Esophagus squamous epithelium (tissue), 4 donors: ENCODE measurements around the gene ELOVL6.

Experiments
- POLR2A ChIP-seq, 4 donors: fragments of 450-650 bp; IDR thresholded peaks; one replicate each; pipeline ENCODE4 v1.6.1; 2017; ENCODE audit warnings: antibody characterized with exemption in 4 of 4, mild to moderate bottlenecking in 4 of 4, moderate library complexity in 3 of 4
- TF ChIP-seq, protein P1 (sequence below), 6 experiments: fragments of 450-650 bp in 4 of 6; fragments of 200-600 bp in 2 of 6; sonication (generic) in 2 of 6; IDR thresholded peaks; one replicate each; pipeline ENCODE4 v1.5.1; 2016 to 2019; ENCODE audit warnings: antibody characterized with exemption in 6 of 6, mild to moderate bottlenecking in 4 of 6, moderate library complexity in 4 of 6

GRCh38 chr4:110107866-110108265 is 90.5 kb downstream of the ELOVL6 start:
- no peak for TF ChIP-seq POLR2A (IDR thresholded peaks at IDR 0.05)
- TF ChIP-seq, protein P1, sequence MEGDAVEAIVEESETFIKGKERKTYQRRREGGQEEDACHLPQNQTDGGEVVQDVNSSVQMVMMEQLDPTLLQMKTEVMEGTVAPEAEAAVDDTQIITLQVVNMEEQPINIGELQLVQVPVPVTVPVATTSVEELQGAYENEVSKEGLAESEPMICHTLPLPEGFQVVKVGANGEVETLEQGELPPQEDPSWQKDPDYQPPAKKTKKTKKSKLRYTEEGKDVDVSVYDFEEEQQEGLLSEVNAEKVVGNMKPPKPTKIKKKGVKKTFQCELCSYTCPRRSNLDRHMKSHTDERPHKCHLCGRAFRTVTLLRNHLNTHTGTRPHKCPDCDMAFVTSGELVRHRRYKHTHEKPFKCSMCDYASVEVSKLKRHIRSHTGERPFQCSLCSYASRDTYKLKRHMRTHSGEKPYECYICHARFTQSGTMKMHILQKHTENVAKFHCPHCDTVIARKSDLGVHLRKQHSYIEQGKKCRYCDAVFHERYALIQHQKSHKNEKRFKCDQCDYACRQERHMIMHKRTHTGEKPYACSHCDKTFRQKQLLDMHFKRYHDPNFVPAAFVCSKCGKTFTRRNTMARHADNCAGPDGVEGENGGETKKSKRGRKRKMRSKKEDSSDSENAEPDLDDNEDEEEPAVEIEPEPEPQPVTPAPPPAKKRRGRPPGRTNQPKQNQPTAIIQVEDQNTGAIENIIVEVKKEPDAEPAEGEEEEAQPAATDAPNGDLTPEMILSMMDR (IDR thresholded peaks at IDR 0.05), result no peak
